ENCODE results near the gene RAPGEF1. TPM values are rescaled to one million over a fixed set of nuclear protein-coding genes. Genes with fewer than 3 reads are reported as not detected.

Gene RAPGEF1
- total and polyA plus RNA-seq, 2 experiments from 2014 or later: 3.3 to 24.1 TPM

DNA sequence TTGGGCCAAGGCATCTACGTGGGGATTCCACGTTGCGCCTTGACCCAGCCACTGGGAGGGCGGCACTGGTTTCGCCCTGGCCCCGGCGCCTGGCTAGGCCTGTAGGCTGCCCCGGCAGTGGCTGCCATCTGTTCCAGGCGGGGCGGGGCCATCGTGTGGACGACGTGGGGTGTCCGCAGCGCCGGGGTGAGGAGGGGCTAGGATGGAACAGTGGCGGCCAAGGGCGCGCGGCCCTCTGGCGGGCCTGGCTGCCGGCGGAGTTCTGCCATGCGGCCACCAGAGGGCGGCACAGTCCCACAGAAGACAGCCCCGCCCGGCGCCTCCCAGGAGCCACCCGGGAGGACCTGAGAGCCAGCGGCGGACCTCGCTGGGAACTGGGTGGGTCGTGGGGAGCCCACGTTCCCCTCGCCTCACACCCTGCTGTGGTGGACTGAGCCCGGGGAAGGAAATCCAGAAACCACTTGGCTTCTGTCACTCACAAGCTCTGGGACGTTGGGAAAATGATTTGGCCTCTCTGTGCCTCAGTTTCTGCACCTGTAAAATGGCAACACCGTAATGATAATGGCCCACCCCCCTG is 22.6 kb upstream of the RAPGEF1 start:
- Histone ChIP-seq H2AFZ (no peak overlapping the region), H4K20me1 (ENCODE audit: insufficient read depth) (no peaks in the 10 kb centered on the region), H3K9me3 (ENCODE audit: low read depth) (no peaks in the 10 kb centered on the region), H3K36me3 (ENCODE audit: low read depth) (no peaks in the 10 kb centered on the region), H3K27me3 (replicated peaks; ENCODE audit: insufficient read depth) (peaks cover 49% of the 10 kb centered on the region), H3K9me2 (ENCODE audit: insufficient read depth) (no peaks in the 10 kb centered on the region), H3K79me2 (ENCODE audit: insufficient read depth) (no peaks in the 10 kb centered on the region), H3F3A (ENCODE audit: insufficient read depth) (no peaks in the 10 kb centered on the region), H3K9ac (no peak overlapping the region), H3K27ac (no peak overlapping the region), H3K4me3 (no peak overlapping the region), H3K4me1 (ENCODE audit: insufficient read depth) (no peaks in the 10 kb centered on the region), H3K4me2 (ENCODE audit: unreplicated experiment) (peak overlapping the region; percentile 37)
- TF ChIP-seq EZH2 (IDR thresholded peaks at IDR 0.05; ENCODE audit: insufficient read depth, poor library complexity, severe bottlenecking) (no peak), EZH2phosphoT487 (IDR thresholded peaks at IDR 0.05; ENCODE audit: insufficient read depth, low read depth) (no peak)
- 9 to 10% methylated on average over 33 to 38 of the region's 38 CpGs for WGBS, 2 experiments (ENCODE audit: low coverage in 1 of 2, low lambda C conversion rate in 2 of 2, missing lambda C conversion rate in 2 of 2)
- DNase-seq: peak; percentile 86
- in situ Hi-C loops (cut with MboI): loop anchor here (5.0 kb wide), 1 partner anchor 490 kb away; no protein-coding TSS in a partner anchor

- Histone ChIP-seq H3K79me2 (ENCODE audit: insufficient read depth) (no peaks in the 10 kb centered on the region), H3K27me3 (replicated peaks; ENCODE audit: insufficient read depth) (peaks cover 43% of the 10 kb centered on the region), H3K9me2 (ENCODE audit: insufficient read depth) (no peaks in the 10 kb centered on the region), H3K4me1 (ENCODE audit: insufficient read depth) (no peaks in the 10 kb centered on the region), H2AFZ (no peak overlapping the region), H3K4me3 (no peak overlapping the region), H3K27ac (no peak overlapping the region), H4K20me1 (ENCODE audit: insufficient read depth) (no peaks in the 10 kb centered on the region), H3K4me2 (ENCODE audit: unreplicated experiment) (no peak overlapping the region), H3K9ac (no peak overlapping the region), H3F3A (ENCODE audit: insufficient read depth) (no peaks in the 10 kb centered on the region), H3K9me3 (ENCODE audit: low read depth) (no peaks in the 10 kb centered on the region), H3K36me3 (ENCODE audit: low read depth) (no peaks in the 10 kb centered on the region)
- WGBS, 2 experiments (ENCODE audit: low coverage in 1 of 2, low lambda C conversion rate in 2 of 2, missing lambda C conversion rate in 2 of 2): 42 to 47% methylated on average over 4 of the region's 4 CpGs
- DNase-seq: peak; percentile 52
- TF ChIP-seq EZH2 (IDR thresholded peaks at IDR 0.05; ENCODE audit: insufficient read depth, poor library complexity, severe bottlenecking) (no peak), EZH2phosphoT487 (IDR thresholded peaks at IDR 0.05; ENCODE audit: insufficient read depth, low read depth) (no peak)
- in situ Hi-C loops (cut with MboI): no loop called here
Observed at GRCh38 chr9:131759017-131759647, 19.3 kb upstream of the RAPGEF1 start.

GRCh38 chr9:131757549-131757948 is 17.7 kb upstream of the RAPGEF1 start:
- no peak overlapping the region for H3K4me3 ChIP-seq
- no peaks in the 10 kb centered on the region for H3K36me3 ChIP-seq (ENCODE audit: low read depth)
- no peak overlapping the region for H3K27ac ChIP-seq
- in situ Hi-C loops (cut with MboI): no loop called here
- no peaks in the 10 kb centered on the region for H3K4me1 ChIP-seq (ENCODE audit: insufficient read depth)
- H3K9ac ChIP-seq: no peak overlapping the region
- peaks cover 43% of the 10 kb centered on the region for H3K27me3 ChIP-seq (replicated peaks; ENCODE audit: insufficient read depth)
- H3K9me2 ChIP-seq (ENCODE audit: insufficient read depth): no peaks in the 10 kb centered on the region
- no peak overlapping the region for H3K4me2 ChIP-seq (ENCODE audit: unreplicated experiment)
- H2AFZ ChIP-seq: no peak overlapping the region
- no peaks in the 10 kb centered on the region for H3K79me2 ChIP-seq (ENCODE audit: insufficient read depth)
- WGBS, 2 experiments (ENCODE audit: low coverage in 1 of 2, low lambda C conversion rate in 2 of 2, missing lambda C conversion rate in 2 of 2): 29 to 34% methylated on average over 4 of the region's 4 CpGs
- H3F3A ChIP-seq (ENCODE audit: insufficient read depth): no peaks in the 10 kb centered on the region
- TF ChIP-seq EZH2phosphoT487 (IDR thresholded peaks at IDR 0.05; ENCODE audit: insufficient read depth, low read depth): no peak
- no peak for TF ChIP-seq EZH2 (IDR thresholded peaks at IDR 0.05; ENCODE audit: insufficient read depth, poor library complexity, severe bottlenecking)
- no peaks in the 10 kb centered on the region for H3K9me3 ChIP-seq (ENCODE audit: low read depth)
- DNase-seq: no peak
- no peaks in the 10 kb centered on the region for H4K20me1 ChIP-seq (ENCODE audit: insufficient read depth)

- Histone ChIP-seq H3K9ac (no peak overlapping the region), H3K79me2 (ENCODE audit: insufficient read depth) (no peaks in the 10 kb centered on the region), H3K27ac (no peak overlapping the region), H3K4me3 (no peak overlapping the region), H4K20me1 (ENCODE audit: insufficient read depth) (no peaks in the 10 kb centered on the region), H3K36me3 (ENCODE audit: low read depth) (no peaks in the 10 kb centered on the region), H2AFZ (no peak overlapping the region), H3K9me2 (ENCODE audit: insufficient read depth) (no peaks in the 10 kb centered on the region), H3K4me1 (ENCODE audit: insufficient read depth) (no peaks in the 10 kb centered on the region), H3F3A (ENCODE audit: insufficient read depth) (no peaks in the 10 kb centered on the region), H3K9me3 (ENCODE audit: low read depth) (no peaks in the 10 kb centered on the region), H3K4me2 (ENCODE audit: unreplicated experiment) (no peak overlapping the region), H3K27me3 (replicated peaks; ENCODE audit: insufficient read depth) (peaks cover 43% of the 10 kb centered on the region)
- DNase-seq: peak; percentile 90
- 12 to 14% methylated on average over 13 of the region's 13 CpGs for WGBS, 2 experiments (ENCODE audit: low coverage in 1 of 2, low lambda C conversion rate in 2 of 2, missing lambda C conversion rate in 2 of 2)
- no peak for TF ChIP-seq EZH2phosphoT487 (IDR thresholded peaks at IDR 0.05; ENCODE audit: insufficient read depth, low read depth)
- TF ChIP-seq EZH2 (IDR thresholded peaks at IDR 0.05; ENCODE audit: insufficient read depth, poor library complexity, severe bottlenecking): no peak
- in situ Hi-C loops (cut with MboI): no loop called here
Observed at GRCh38 chr9:131755541-131756198, 15.8 kb upstream of the RAPGEF1 start.
